Measurements from ENCODE around the gene PTPRE.

DNA sequence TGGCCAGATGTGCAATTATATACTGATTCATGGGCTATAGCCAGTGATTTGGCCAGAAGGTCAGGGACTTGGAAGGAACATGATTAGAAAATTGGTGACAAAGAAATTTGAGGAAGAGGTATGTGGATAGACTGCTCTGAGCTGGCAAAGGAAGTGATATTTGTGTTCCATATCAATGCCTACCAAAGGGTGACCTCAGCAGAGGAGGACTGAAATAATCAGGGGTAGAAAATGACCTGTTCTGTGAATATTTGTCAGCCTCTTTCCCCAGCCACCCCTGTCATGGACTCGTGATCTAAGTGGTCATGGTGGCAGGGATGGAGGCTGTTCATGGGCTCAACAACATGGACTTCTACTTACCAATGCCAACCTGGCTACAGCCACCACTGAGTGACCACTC, 47.0 kb downstream of the PTPRE start:
- TF ChIP-seq YY1 (IDR thresholded peaks at IDR 0.05; ENCODE audit: insufficient read depth, insufficient read length) (no peak), ZNF274 (IDR thresholded peaks at IDR 0.05; ENCODE audit: low read depth, low read length) (no peak), SUZ12 (IDR thresholded peaks at IDR 0.05; ENCODE audit: extremely low read depth, insufficient read depth, insufficient read length) (no peak)
